Adrenal gland (tissue), 5 donors: ENCODE measurements around the gene CARD9.

Experiments
- POLR2A ChIP-seq, 2 donors: fragments of 450-650 bp; IDR thresholded peaks; one replicate each; pipeline ENCODE4 v1.6.1; 2017; ENCODE audit warnings: antibody characterized with exemption in 2 of 2, mild to moderate bottlenecking in 2 of 2, moderate library complexity in 1 of 2
- TF ChIP-seq, protein P1 (sequence below), 6 experiments: fragments of 450-650 bp in 4 of 6; fragments of 200-600 bp in 2 of 6; sonication (generic) in 1 of 6; IDR thresholded peaks; 1 replicate in 5 of 6; 2 replicates in 1 of 6; pipeline versions ENCODE4 v1.5.1 to v1.8.0; 2016 to 2021; ENCODE audit warnings: antibody characterized with exemption in 6 of 6, mild to moderate bottlenecking in 2 of 6, moderate library complexity in 1 of 6
- donor health status: DM: no; HTN: no; CAD: no.

DNA sequence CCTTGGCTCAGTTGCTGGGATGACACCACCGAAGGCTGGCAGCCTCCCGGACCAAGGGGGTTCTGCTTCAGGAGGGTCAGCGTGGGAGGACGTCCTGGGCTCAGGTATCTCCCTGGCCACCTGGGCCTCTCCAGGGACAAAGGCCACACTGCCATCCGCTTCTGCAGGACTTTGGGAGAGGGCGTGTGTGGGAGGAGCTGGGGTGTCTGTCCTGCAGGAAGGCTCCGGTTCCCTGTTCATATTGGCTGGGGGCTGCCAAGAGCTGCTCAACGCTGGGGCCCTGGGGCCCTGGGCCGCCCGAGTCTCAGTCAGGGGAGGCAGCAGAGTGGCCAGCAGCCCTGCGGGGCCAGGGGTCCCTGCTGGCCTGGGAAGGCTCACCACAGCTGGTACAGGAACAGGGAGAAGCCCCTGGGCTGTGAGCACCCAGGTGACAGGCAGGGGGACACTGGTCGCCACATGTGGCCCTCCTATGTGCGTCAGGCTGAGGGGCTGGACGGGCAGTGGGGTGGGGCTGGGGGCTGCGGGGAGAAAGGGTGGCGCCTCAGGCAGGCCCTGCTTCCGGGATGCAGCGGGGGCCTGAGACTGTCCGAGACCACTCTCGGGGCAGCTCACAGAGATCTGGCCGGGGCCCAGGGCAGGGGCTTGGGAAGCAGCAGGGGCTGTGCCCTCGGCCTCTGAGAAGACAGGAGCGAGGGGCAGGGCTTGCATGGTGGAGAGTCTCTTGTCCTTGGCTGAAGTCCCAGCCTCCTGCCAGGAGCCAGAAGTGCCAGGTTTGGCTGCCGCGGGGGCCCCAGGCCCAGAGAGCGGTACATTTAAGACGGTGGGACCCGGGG, 4.9 kb upstream of the CARD9 start:
- no peak for TF ChIP-seq POLR2A (IDR thresholded peaks at IDR 0.05)
- TF ChIP-seq, protein P1, sequence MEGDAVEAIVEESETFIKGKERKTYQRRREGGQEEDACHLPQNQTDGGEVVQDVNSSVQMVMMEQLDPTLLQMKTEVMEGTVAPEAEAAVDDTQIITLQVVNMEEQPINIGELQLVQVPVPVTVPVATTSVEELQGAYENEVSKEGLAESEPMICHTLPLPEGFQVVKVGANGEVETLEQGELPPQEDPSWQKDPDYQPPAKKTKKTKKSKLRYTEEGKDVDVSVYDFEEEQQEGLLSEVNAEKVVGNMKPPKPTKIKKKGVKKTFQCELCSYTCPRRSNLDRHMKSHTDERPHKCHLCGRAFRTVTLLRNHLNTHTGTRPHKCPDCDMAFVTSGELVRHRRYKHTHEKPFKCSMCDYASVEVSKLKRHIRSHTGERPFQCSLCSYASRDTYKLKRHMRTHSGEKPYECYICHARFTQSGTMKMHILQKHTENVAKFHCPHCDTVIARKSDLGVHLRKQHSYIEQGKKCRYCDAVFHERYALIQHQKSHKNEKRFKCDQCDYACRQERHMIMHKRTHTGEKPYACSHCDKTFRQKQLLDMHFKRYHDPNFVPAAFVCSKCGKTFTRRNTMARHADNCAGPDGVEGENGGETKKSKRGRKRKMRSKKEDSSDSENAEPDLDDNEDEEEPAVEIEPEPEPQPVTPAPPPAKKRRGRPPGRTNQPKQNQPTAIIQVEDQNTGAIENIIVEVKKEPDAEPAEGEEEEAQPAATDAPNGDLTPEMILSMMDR (IDR thresholded peaks at IDR 0.05): no peak
